HG02588 (cell line): ENCODE results near the gene SNX9.
"Not testable (repeated sequence)": the region's sequence is repeated elsewhere in the genome, so short reads cannot be mapped to it uniquely, and the experiment has no call there.

ENCODE experiments used
- ATAC-seq: cut with Tn5 transposase; IDR thresholded peaks from one replicate; pipeline ENCODE4 v1.9.1; 2021; ENCODE audit warnings: mild to moderate bottlenecking, moderate library complexity; ENCODE audit not compliant: unreplicated experiment

Gene SNX9

DNA sequence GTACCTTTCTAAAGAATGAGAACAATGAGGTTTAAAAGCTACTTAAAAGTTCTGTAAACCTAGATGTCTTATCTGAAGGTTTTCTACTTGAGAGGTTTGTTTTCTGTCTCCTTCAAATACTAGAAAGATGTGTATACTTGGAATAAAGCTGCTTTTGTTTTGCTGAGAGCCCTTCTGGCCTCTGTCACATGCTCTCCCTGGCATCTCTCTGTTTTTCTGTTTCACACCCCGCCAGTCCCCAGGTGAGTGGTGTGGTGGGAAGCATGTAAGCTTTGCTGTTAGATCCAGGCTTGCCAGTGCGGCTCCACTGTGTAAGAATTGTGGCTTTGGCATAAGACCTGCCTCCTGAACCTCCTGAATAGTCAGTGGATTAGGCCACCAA lies 56.8 kb downstream of the SNX9 start:
- ATAC-seq, result peak; percentile 40

DNA sequence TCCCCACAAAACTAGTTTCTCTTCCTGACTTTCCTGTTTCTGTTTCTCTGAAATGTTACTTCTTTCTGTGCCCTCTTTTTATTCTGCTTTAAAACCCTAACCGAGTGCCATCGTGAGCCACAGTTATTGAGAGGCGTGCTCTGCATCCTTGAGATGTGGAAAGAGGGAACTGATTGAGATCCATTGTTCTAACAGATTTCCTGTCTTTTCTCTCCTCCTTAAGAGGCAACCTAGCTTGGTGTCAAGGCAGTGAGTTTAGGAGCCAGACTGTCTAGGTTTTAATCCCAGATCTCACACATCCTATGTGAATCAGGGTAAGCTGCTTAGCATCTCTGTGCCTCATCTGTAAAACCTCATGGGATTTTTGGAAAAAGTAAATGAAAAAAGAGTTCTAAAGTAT lies 57.5 kb downstream of the SNX9 start:
- no peak for ATAC-seq

DNA sequence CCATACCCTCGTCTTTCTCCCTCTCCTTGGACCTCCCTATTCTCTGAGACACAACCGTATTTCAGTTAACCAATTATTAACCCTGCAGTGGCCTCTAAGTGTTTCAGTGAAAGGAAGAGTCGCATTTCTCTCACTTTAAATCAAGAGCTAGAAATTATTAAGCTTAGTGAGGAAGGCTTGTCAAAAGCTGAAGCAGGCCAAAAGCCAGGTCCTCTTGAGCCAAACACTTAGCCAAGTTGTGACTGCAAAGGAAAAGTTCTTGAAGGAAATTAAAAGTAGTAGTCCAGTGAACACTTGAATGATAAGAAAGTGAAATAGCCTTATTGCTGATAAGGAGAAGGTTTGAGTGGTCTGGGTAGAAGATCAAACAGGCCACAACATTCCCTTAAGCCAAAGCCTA lies 58.3 kb downstream of the SNX9 start:
- no peak for ATAC-seq

DNA sequence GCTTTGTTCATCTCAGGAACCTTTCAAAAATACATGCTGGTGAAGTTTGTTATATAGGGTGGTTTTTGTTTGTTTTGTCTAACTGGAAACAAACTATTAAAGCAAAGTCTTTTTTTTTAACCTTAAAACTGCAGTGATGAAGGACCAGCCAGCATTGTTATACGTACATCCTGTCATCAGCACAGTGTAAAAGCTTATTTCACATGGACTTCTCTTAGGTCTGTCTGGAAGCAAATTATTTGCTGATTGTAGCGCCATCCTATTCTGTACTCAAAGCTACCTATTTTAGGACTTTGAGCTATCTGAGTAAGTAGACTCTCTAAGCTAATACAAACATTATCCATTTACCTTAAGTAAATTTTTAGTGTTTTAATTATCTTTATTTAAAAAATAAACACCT lies 61.7 kb downstream of the SNX9 start:
- ATAC-seq, result no peak

DNA sequence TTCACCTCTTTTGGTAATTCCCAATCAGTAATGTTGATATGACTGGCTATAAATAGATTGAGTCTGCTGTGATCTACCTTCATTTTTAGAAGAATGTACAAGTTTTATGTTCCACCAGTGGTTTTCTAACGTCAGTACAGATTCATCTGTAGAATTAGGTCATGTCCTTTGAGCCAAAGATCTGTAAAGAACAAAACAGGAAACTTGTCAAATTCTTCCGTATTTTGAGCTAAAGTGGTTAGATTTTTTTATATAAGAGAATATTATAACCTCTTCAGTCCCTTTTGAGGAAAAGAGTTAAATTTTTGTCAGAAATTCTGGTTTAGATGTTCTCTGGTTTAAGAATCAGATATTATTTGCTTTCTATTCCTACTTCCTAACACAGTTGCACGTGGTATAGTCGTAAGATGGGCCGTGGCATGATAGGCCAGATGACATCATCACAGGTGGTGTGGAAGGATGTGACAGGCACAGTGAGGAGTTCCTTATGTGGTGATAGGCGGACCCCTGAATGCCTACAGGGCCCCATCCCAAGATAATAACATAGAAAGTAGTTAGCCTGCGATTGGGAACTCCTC lies 62.3 kb downstream of the SNX9 start:
- ATAC-seq, result no peak

DNA sequence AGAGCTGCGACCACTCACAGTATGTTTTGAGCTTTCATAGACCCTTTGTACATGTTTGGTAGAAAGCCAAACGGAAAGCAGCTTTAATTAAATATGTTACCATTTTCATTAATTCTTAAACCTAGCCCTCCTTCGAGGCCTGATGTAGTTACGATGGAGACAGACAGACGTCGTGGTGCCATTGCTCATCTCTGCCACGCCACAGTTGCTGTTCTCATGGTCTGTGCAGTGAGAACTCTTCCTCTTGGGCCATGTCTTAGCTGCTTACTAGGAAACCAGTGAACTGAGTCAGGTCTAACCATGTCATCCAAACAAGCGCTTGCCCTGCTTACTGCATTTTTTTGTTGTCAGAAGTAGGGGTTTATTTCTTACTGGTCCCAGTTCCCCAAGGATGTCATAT lies 62.8 kb downstream of the SNX9 start:
- ATAC-seq, result no peak

DNA sequence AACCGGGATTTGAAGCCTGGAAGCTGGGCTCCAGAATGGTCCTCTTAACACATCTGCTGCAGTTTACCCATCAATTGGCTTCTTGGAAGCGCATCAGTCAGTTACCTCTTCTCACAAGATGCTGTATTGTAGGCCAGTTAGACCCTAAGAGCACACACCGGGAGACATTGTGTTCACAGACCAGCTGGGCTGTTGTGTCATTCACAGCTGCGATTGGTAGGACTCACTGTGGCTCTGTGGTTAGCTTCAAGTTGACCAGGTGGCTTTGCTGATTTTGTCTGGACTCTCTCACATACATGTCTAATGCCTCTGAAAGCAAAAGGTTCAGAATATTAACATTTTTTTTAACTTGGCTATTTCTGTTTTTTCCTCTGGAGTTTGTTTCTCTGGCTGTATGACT lies 64.8 kb downstream of the SNX9 start:
- ATAC-seq, result no peak

DNA sequence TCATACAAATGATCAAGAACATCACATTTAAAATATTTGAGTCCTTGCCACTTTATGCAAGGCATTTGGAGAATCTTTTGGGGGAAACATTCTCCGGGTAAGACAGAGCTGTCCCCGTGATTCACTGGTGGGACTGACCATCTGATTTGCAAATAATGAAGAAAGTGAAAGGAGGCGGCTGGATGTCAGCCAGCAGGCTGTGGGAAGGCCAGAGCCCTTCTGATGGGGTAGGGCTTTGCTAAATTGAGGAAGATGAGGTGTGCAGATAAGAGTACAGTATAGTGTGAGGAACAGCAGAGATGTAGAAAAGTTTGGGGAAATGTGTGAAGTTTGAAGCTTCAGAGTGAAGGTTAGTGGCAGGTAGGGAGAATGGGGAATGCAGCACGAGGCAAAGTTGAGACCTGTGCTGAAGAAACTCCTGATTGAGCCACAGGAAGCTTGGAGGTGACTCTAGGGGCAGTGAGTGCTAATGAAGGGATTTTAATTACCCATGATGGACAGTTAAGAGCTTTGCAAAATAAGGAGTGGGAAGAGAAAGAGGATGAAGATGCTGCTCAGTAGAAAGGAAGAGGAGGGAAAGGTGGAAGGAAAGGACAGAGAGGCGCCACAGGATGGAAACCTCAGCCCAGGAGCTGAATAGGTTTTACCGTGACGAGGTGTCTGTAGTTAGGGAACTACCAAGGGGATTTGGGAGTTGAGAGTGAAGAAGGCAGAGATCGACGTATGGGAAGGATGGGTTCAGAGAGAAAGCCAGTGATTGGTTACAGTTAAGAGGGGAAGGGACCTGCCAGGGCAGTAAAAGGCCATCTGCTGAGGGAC lies 68.7 kb downstream of the SNX9 start:
- no peak for ATAC-seq

DNA sequence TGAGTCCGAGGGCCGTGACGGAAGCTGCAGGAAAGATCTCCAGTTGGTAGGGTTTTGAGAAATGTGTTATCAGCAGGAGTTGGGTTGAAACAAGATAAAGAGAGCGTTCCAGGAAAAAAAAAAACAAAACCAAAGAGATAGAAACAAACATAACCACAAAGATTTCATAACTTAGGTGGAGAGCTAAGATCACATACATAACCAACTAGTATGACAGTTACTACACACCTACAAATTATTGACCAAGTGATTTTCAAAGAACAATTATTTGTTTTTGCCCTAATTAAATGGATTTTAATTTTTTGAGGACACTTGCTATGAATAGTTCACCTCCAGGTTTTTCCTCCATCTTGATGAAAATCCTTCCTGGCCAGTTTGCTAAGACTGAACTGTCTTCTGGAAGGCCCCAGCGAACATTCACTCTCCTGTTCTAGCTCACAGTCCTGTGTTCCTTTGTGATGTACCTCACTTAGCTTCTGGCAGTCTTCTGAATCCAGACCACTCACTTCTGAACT lies 69.4 kb downstream of the SNX9 start:
- no peak for ATAC-seq

DNA sequence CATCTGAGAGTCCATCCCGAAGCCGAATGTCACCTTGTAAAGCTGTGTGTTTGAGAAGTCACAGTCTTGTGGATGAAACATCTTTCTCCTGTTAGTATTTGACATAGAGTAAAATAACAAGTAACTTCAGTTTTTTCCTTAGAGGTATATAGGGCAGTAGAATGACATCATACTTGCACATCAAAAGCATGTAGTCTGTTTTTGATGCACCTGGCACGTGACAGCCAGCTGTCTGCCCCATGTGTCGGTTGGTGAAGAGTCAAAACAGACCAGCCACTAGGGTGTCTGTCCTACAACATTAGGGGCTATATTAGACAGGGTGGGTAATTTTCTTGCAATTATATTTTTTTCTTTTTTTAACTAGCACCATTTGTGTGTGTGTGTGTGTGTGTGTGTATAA lies 70.2 kb downstream of the SNX9 start:
- ATAC-seq, result no peak

DNA sequence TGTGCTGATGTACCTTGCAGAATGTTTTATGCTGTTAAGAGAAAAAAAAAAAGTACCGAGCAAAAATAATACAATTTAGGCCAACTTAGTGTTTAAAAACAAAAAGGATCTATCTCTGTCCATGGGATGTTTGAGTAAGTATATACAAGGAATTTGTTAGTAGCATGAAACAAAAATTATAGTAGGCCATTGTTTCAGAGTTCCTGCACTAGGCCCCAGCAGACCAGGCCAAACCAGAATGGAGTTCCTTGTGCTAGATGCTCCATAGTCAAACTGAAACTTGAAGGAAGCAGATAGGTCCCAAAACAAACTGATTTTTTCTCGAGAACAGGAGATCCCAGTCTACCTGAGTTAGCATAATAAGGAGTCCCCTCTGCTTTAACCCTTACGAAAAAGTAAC lies 72.5 kb downstream of the SNX9 start:
- ATAC-seq, result no peak

DNA sequence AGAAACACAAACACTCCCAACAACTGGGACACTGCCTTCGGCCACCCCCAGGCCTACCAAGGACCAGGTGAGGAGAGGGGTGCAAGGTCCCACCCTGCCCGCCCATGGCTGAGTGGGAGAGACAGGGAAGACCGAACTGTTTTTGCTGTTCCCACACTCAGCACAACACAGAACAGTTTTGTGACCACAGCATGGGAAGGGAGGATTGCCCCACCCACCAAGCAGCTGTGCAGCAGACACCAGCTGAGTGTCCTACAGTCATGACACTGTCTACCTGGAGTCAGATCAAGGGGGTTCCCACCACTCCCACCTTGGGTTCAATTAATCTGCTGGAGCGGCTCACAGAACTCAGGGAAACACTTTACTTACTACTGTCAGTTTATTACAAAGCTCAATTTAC lies 73.9 kb downstream of the SNX9 start:
- no peak for ATAC-seq

DNA sequence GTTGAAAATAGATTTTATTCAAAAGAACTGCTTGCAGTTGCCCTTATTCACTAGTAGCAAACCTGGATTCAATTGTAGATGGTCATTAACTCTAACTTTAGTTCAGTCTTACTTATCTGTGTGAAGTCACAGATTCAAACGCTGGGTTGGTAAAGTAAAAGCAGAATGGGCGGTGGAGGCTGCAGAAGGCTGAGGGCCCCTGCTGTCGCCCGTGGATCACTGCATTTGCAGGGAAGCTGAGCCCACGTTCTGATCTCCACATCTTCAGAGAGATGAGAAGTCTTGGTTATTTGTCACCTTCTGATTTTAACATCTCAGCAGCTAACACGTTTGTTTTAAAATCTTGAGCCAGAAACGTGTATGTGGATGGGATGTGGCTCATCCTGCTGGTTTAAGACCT lies 75.1 kb downstream of the SNX9 start:
- no peak for ATAC-seq

DNA sequence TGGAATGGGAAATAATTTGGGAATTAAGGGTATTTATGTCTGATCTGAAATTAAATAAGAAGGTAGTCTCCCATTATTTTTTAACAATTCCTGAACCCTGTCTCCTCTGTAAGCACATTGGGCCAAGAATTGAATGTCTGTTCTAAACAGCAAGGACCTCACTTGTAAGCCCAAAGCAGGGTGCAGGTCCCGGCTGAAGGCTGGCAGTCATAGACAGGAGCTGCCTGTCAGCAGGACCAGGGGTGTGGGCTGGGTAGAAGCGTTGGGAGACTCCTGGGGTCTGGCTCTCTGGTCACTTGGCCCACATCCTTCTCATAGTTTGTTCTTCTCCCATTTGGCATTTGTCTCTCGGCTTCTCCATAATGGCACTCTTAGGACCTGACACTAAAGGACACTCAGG lies 75.6 kb downstream of the SNX9 start:
- ATAC-seq, result no peak

DNA sequence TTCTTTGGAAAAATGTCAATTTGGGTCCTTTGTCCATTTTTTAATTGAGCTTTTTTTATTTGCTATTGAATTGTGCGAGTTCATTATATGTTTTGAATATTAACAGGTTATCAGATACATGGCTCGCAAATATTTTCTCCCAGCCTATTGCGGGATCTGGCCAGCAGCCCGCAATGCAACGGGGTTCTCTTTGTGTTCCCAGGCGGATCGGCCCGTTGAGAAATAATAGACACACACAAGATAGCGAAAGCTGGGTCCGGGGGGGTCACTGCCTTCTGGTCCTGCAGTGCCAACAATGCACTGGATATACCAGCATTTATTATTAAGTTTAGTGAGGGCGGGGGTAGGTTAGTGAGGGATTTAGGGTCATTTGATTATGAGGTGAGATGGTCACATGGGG lies 77.2 kb downstream of the SNX9 start:
- not testable (repeated sequence) for ATAC-seq

DNA sequence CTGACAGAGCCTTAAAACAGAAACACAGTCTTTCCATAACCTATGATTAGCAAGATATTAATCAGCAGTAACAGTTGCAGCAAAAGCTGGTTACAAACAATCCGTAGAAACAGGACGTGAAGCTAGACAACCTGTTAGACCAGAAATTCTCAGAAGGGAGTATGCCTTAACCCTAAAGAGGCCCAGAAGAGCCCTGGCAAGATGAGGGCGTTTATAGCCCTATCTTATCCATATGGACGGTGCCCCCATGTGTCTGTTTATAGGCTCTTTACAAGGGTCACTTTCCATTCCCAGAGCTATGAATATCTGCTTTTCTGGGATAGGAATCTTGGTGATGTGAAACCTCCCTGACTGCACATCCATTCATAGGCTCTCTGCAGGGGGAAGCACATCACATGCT lies 77.7 kb downstream of the SNX9 start:
- not testable (repeated sequence) for ATAC-seq

DNA sequence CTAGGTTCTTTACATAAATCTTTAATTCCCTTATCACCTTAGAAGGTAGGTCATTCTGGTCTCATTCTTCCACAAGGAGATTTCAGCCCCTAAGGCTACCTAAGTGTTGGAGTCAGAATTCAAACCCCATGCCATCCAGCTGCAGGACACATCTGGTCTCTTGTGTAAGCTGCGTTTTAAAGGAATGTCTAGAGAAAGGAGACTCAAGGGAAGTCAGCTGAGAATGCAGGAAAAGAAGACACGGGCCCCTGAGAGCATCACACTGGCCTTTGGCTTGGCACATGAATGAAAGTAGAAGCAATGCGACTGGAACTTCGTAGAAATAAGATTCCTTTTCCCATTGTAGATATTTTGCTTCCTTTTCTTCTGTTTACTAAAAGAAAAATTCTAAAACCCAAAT lies 82.0 kb downstream of the SNX9 start:
- no peak for ATAC-seq

DNA sequence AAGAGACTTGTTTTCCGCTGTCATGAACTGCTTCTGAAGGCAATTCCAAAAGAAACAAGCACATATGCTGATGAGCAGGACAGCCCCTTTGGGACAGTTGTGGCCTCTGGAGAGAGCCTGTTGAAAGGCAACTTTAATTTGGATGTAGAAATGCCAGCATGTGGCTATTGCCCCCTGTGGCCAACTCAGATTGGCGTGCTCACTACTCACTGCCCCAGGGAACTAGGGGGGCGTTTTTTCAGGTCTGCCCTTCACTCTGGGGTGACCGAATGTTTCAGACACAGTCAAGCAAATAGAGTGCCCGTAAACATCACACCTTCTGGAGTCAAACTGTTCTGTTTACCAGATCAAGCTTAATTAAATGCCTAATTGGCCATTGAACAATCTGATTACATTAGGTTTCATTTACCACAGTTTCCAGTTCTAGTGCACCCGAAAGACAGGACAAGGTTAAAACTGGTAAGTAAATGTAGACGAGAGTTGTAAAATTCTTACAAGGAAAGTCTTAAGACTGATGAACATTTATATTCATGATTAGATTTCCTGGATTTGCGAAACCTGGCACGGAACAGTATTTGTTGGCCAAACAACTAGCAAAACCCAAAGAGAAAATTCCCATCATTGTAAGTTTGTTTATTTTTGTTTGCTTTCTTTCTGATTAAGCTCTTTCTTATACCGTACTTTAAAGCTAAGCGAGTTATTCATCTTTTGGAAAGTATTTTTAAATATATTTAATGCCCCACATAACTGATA lies 82.7 kb downstream of the SNX9 start:
- ATAC-seq, result no peak

DNA sequence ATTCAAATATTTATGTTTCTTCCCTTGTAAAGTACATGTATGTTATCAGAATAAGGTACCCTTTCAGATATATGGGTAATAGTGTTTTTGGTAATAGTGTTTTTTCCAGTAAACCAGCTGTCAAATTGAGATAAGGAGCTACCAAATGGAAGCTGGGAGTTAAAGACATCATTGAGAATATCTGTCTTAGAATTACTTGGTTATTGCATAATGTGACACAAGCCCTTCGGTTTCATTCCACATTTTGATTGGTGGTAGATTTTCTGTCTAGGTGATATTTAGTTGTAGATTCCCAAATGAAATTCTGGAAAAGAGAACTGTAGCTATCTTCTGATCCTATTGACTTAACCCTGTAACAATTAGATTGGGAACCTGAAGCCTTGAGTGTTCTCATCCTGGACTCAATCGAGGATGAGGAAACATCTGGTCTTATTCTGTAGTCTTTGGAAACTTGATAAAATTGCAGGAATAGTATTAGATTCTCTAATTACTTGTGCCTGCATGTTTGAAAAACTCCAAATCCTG lies 83.6 kb downstream of the SNX9 start:
- ATAC-seq, result no peak

DNA sequence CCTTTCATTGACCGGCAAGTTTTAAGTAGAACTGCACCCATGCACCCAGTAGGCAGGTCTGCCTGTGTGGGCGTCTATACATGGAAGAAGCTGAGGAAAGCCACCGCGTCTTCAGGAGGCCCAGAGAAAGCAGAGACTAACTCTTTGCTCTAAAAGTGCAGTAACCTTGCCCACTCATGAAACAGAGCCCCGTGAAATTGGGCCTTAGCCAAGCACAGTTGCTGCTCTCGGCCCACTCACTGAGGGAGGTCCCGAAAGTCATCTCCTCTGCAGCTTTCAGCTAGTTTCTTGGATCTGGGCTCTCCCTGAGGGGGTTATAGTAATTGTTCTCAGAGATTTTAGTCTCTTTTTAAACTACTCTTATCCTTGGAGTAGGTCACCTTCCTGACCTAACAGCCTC lies 84.6 kb downstream of the SNX9 start:
- no peak for ATAC-seq

DNA sequence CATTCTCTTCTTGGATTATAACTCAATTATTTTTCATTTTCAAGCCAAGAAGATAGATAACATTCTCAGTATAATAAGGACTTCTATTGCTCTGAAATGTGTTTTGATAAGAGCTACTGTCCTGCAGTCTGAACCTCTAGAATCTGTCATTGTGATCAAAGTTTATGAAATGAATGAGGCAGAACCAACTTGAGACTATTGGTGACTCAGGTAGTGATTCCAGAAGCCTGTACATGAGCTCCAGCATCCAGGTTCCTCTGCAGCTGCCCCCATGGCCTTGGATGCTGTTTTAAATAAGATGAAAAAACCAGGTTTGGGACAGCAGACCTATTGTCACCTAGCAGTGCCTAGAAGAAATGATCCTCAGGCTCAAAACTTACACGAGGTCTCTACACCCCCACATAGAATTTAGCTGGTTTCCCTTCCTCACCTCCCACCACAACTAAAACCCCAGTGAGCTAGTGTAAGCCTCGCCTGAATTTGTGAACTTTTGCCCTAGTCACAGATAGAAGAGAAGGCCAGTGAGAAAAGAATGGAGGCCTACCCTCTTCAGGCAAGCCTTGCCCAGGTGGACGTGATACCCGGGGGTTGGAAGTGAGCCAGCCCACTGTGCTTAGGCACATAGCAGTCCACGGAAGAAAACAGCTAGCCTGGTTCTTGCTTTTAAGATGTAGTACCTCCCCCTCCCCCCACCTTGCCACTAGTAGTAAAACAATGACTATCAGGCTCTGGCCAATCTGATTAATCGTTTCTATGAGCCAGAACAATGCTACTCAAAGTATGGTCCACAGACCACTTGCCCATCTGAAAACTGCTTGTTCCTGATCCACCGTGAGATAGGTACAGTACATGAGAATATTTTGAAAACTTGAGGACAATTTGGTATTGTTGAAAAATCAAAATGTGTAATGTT lies 85.6 kb downstream of the SNX9 start:
- peak; percentile 67 for ATAC-seq
